ENCODE results near the gene COQ8B. TPM values are rescaled to one million over a fixed set of nuclear protein-coding genes. Genes with fewer than 3 reads are reported as not detected.

COQ8B gene
- total and polyA plus RNA-seq, 11 donors: 18.2 to 49.7 (median 27.8) TPM

DNA sequence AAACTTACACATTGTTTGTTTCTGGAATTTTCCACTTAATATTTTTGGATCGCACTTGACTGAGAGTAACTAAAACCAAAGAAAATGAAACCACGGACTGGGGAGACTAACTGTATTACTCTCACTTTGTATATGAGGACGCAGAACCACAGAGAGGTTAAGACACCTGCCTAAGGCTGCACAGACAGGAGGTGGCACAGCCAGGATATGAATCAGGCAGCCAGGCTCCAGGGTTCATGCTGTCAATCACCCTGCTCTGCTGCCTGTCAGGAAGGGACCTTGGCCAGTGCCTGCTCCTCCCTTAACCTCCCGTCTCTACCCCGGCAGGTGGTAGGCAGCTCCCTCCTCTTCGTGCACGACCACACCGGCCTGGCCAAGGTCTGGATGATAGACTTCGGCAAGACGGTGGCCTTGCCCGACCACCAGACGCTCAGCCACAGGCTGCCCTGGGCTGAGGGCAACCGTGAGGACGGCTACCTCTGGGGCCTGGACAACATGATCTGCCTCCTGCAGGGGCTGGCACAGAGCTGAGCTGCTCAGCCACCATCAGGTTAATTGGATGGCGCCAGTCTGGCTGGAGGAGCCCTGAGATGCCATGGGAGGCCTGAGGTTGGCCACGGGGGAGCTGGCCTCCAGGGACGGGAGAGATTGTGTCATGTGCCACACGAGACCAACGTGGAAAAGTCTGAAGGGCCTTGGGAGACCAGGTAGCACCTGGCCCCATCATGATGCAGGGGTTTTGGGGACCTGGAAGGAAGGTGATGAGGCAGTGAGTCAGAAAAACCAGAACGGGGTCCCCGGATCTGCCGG is 22.5 kb upstream of the COQ8B start:
- no peak for TF ChIP-seq POLR2A (IDR thresholded peaks at IDR 0.05)
- TF ChIP-seq, protein P1, sequence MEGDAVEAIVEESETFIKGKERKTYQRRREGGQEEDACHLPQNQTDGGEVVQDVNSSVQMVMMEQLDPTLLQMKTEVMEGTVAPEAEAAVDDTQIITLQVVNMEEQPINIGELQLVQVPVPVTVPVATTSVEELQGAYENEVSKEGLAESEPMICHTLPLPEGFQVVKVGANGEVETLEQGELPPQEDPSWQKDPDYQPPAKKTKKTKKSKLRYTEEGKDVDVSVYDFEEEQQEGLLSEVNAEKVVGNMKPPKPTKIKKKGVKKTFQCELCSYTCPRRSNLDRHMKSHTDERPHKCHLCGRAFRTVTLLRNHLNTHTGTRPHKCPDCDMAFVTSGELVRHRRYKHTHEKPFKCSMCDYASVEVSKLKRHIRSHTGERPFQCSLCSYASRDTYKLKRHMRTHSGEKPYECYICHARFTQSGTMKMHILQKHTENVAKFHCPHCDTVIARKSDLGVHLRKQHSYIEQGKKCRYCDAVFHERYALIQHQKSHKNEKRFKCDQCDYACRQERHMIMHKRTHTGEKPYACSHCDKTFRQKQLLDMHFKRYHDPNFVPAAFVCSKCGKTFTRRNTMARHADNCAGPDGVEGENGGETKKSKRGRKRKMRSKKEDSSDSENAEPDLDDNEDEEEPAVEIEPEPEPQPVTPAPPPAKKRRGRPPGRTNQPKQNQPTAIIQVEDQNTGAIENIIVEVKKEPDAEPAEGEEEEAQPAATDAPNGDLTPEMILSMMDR (IDR thresholded peaks at IDR 0.05): no peak
- H3K27me3 ChIP-seq: no peaks in the 10 kb centered on the region
- no peak overlapping the region for H3K4me3 ChIP-seq
- intact Hi-C loops (cut with DNase I): loop anchor here in 1 of 10 donors (5.0 kb wide), 1 partner anchor 67 kb away; no protein-coding TSS in a partner anchor
- peaks cover 0 to 66% (median 56%) of the 10 kb centered on the region in 9 donors for H3K36me3 ChIP-seq
- ATAC-seq: no peak
- 85 to 87% (median 86%) methylated on average over 21 to 22 of the region's 22 CpGs for WGBS, 4 donors
- no peak overlapping the region for H3K27ac ChIP-seq
- peaks cover 0 to 25% (median 13%) of the 10 kb centered on the region in 12 donors for H3K4me1 ChIP-seq
- no peaks in the 10 kb centered on the region for H3K9me3 ChIP-seq
- DNase-seq: no peak

DNA sequence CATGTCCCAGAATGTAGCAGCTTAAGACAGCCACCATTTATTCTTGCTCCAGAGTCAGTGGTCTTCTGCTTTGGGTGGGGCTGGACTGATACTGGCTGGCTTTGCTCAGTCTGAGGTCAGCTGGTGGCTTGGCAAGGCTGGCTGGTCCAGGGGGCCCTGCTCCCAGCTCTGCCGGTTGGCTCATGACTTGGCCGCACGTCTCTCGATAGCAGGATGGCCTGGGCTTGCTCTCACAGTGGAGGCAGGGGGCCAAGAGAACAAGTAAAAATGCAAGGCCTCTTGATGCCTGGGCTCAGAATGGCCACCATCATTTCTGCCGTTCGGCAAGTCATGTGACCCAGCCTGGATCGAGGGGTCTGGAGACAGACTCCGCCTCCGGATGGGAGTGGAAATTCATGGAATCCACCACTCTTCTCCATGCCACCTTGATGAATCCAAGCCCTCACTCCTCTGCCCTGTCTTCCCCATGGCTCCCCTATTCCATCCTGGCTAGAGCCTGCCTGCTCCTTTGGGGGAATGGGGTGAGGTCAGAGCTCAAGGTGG is 20.5 kb upstream of the COQ8B start:
- Histone ChIP-seq H3K27me3 (no peaks in the 10 kb centered on the region), H3K27ac (peak overlapping the region in 4 of 12 donors; percentile 9 to 56 (median 20)), H3K36me3 (peaks cover 2 to 87% (median 77%) of the 10 kb centered on the region in 9 donors), H3K4me3 (no peak overlapping the region), H3K4me1 (peaks cover 0 to 25% (median 13%) of the 10 kb centered on the region in 12 donors), H3K9me3 (no peaks in the 10 kb centered on the region)
- TF ChIP-seq POLR2A (IDR thresholded peaks at IDR 0.05): no peak
- TF ChIP-seq, protein P1 (IDR thresholded peaks at IDR 0.05): no peak
- DNase-seq (peak in 1 of 5 donors; percentile 58), ATAC-seq (peak; percentile 24 to 65 (median 54))
- 57 to 79% (median 74%) methylated on average over 5 to 9 of the region's 9 CpGs for WGBS, 4 donors
- intact Hi-C loops (cut with DNase I): loop anchor here in 1 of 10 donors (5.0 kb wide), 1 partner anchor 65 kb away; no protein-coding TSS in a partner anchor

DNA sequence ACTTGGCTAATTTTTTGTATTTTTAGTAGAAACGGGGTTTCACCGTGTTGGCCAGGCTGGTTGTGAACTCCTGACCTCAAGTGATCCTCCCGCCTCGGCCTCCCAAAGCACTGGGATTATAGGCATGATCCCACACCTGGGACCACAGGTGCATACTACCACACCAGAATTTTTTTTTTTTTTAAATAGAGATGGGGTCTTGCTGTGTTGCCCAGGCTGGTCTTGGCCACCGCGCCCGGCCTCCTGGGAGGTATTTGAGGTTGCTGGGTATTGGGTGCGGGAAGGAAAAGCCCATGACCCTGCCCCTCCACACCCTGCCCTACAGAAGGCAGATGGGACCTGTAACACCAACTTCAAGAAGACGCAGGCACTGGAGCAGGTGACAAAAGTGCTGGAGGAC is 20.0 kb upstream of the COQ8B start:
- intact Hi-C loops (cut with DNase I): loop anchor here in 1 of 10 donors (5.0 kb wide), 1 partner anchor 64 kb away; no protein-coding TSS in a partner anchor
- TF ChIP-seq, protein P1 (IDR thresholded peaks at IDR 0.05): no peak
- no peak for TF ChIP-seq POLR2A (IDR thresholded peaks at IDR 0.05)
- H3K27me3 ChIP-seq: no peaks in the 10 kb centered on the region
- H3K9me3 ChIP-seq: no peaks in the 10 kb centered on the region
- H3K27ac ChIP-seq: peak overlapping the region in 4 of 12 donors; percentile 9 to 56 (median 20)
- DNase-seq (no peak), ATAC-seq (no peak)
- no peak overlapping the region for H3K4me3 ChIP-seq
- H3K4me1 ChIP-seq: peaks cover 0 to 24% (median 13%) of the 10 kb centered on the region in 12 donors
- 87 to 94% (median 91%) methylated on average over 8 to 9 of the region's 9 CpGs for WGBS, 4 donors
- peaks cover 2 to 92% (median 82%) of the 10 kb centered on the region in 9 donors for H3K36me3 ChIP-seq

All from heart left ventricle (tissue), 16 donors.